NOMO-1 (cell line): ENCODE results near the gene PHF21B.
"Not testable (repeated sequence)": the region's sequence is repeated elsewhere in the genome, so short reads cannot be mapped to it uniquely, and the experiment has no call there.

ENCODE experiments used
- DNase-seq, 2 experiments: peaks; one replicate each; lab custom pipeline; 2025; ENCODE audit not compliant: unreplicated experiment in 2 of 2; lab: John Stamatoyannopoulos, UW

Gene PHF21B

GRCh38 chr22:45009606-45010531, at the start of gene PHF21B:
Gene PHF21B, minus strand, starts transcription at chr22:45010005. Its CDS starts 456 bp downstream, at chr22:45009549.
- DNase-seq: no peak

DNA sequence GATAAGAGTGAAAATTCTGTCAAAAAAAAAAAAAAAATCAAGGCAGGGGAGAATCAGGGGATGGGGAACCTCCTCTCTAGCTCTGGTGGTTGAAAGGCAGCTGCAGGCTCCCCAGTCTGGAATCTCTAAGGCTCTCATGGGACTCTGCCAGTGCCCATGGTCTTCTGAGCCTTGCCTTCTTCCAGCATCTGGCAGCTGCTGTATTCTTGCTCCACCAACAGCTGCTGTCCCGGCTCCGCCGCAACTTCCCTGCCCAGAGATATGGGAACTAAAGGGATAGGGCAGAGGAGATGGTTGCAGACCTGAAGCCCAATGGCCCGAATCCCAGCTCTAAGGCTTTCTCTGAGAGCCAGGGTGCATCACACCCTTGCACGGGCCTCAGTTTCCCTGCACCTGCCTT, 49.5 kb upstream of the PHF21B start:
- DNase-seq: no peak

DNA sequence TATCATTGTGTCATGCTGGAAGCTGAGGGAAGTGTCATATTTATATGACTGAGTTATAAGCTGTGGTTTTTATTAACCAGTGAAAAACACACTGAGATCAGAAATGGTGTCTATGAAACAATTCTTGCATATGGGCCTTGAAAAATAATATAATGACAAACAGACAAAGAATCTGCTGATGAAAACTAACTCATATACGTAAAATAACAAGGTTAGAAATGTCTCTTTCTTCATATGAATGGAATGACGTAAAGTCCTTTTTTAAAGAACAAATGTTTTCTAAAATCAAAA, 48.8 kb upstream of the PHF21B start:
- no peak for DNase-seq

DNA sequence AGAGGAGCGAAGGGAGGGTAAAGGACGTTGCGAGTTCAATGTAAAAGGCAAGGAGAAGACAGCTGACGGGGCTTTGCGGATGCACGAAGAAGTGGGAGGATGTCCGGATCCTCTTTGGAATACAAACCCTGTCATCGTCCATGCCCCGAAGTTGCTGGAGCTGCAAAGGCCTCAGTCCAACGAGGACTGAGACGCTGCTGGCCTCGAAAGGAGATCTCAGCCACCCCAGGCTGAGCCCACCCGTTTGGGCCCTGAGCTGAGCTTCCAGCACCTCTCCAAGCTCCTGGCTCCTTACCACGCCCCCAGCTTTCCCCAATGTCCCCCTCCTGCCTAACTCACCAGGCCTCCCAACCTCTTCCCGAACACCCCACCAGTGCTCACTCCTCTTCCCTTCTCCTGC, 46.1 kb upstream of the PHF21B start:
- no peak for DNase-seq

- no peak for DNase-seq
Measured at GRCh38 chr22:45053571-45053970, 43.8 kb upstream of the PHF21B start.

- no peak for DNase-seq
Measured at GRCh38 chr22:45053094-45053493, 43.3 kb upstream of the PHF21B start.

GRCh38 chr22:45052665-45053064, 42.9 kb upstream of the PHF21B start:
- not testable (repeated sequence) for DNase-seq

- DNase-seq: no peak
Measured at GRCh38 chr22:45051946-45052345, 42.1 kb upstream of the PHF21B start.

GRCh38 chr22:45051419-45051818, 41.6 kb upstream of the PHF21B start:
- no peak for DNase-seq

GRCh38 chr22:45047260-45047659, 37.5 kb upstream of the PHF21B start:
- DNase-seq: no peak

GRCh38 chr22:45045208-45045607, 35.4 kb upstream of the PHF21B start:
- DNase-seq: no peak

GRCh38 chr22:45042263-45042662, 32.5 kb upstream of the PHF21B start:
- no peak for DNase-seq

DNA sequence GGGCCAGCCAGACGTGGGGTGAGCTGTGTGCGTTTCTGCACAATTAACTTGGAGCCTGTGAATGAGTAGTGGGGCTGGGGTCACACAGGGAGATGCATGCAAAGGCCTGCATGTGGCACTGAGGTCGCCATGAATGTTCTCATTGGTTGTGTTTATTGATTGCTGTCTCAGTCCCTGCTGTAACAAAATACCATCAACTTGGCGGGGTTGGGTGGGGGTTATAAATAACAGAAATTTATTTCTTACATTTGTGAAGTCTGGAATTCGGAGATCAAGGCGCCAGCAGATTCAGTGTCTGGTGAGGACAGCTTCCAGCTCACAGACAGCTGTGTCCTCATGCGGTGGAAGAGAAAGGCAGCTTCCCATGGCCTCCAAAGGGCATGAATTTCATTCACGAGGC, 29.3 kb upstream of the PHF21B start:
- no peak for DNase-seq

- no peak for DNase-seq
Measured at GRCh38 chr22:45036154-45036553, 26.3 kb upstream of the PHF21B start.

DNA sequence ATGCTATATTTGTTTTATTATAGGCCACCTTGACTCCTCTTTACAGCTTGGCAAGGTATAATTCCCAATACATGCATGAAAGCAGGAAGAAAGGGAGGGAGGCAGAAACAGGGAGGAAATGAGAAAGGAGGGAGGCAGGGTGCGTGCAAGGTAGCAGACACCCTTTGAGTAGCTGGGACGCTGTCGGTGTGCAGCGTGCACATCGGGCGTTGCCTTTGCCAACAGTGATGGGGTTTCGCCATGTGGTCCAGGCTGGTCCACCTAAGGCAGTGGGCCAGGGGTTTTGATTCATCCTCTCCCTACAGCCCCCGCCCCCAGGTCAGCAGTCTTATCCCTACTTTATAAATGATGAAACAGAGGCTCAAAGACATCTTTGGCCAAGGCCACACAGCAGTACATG, 25.0 kb upstream of the PHF21B start:
- DNase-seq: no peak

DNA sequence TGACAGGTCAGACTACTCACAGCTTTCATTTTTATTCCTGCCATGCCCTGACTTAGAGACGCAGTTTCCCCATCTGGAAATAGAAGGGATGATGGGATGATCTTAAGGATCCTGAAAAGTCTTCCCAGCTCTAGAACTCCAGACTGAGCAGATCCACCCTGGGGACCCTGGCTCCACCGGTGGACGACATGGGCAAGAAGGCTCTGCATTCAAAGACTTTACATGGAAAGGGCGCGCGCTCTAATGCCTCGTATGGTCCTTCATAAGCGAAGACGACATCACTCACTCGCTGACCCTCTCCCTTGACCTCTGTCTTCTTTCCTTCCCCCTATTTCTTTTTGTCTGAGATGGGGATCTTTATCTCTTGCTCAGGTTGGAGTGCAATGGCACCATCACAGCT, 24.4 kb upstream of the PHF21B start:
- DNase-seq: no peak

GRCh38 chr22:45033136-45033535, 23.3 kb upstream of the PHF21B start:
- no peak for DNase-seq

- no peak for DNase-seq
Measured at GRCh38 chr22:45031629-45032403, 22.0 kb upstream of the PHF21B start.

- DNase-seq: no peak
Measured at GRCh38 chr22:45029501-45029900, 19.7 kb upstream of the PHF21B start.

GRCh38 chr22:45026511-45026910, 16.7 kb upstream of the PHF21B start:
- no peak for DNase-seq

DNA sequence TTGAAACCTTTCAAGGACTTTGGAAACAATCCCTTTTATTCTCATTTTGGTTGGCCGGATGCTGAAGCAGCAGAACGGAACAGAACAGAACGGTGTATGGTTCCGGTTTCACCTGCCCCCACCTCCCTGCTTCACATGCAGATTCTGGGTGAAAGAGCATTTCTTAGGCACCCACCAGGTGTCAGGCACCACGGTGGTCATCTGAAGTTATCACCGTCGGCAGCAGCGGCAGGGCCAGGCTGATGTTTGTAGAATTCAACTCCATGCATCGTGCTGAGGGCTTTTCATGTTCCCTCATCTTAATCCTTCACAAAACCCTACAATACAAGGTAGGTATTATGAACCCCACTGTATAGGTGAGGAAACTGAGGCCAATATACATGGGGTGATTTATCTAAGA, 13.6 kb upstream of the PHF21B start:
- DNase-seq: no peak
